GF-D8 (cell line): ENCODE measurements around the gene PAFAH1B2.
"Not testable (repeated sequence)": the region's sequence is repeated elsewhere in the genome, so short reads cannot be mapped to it uniquely, and the experiment has no call there.

ENCODE experiments used
- DNase-seq: peaks from one replicate; lab custom pipeline; 2025; lab: John Stamatoyannopoulos, UW

PAFAH1B2 gene

DNA sequence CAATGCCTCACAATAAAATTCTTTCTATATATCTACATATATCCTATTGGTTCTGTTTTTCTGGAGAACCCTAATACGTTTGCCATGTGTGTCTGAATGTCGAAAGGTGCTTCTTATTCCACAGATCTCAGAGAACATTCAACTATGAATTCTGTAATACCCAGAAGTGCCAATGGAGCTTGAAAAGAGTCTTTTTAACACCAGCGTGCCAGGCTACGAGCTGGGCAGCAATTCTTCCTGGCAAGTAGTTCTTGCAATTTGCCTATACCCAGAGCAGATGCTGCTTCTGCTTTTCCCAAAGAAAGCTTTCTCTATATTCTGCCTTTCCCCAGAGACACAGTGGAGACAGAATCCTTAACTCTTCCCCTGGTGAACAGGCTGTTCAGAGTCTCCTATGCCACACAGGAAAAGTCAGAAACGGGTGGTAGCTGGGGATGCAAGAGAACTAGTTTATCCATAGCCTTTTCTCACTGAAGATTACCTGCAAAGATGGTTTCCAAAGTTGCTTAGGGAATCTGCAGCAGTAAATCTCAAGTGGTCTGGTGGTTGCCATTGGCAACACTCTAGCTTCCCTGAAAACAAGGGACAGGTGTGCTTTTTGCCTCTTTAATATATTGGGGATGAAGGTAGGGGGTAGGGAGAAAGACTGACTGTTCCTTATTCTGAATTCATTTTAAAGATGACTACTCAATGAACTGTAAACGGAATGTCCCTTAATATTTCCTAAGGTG is 16.8 kb upstream of the PAFAH1B2 start:
- no peak for DNase-seq

DNA sequence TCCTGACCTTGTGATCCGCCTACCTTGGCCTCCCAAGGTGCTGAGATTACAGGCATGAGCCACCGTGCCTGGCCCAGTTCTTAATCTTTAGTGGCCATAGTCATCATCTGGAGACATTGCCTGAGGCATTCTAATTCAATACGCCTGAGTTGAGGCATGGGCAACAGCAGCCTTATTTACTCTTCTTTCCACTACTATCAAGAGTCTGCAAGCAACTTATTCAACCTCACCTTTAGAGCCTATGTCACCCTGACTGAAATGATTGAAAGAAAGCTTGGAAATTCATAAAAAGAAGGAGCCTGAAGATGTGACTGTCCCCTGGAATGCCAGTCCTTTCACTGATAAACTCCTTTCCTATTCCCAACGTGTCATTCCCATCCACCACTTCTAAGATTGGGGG is 15.8 kb upstream of the PAFAH1B2 start:
- DNase-seq, result no peak

DNA sequence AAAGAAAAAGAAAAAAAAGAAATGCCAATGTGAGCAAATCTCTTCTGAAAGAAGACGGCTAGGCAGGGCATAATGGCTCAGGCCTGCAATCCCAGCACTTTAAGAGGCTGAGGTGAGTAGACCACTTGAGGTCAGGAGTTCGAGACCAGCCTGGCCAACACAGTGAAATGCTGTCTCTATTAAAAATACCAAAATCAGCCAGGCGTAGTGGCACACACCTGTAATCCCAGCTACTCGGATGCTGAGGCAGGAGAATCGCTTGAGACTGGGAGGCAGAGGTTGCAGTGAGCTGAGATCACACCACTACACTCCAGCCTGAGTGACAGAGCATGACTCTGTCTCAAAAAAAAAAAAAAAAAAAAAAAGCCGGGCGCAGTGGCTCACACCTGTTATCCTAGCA is 13.7 kb upstream of the PAFAH1B2 start:
- not testable (repeated sequence) for DNase-seq

- DNase-seq, result no peak
Measured at GRCh38 chr11:117130879-117131278, 13.2 kb upstream of the PAFAH1B2 start.

- no peak for DNase-seq
Measured at GRCh38 chr11:117134431-117134830, 9.7 kb upstream of the PAFAH1B2 start.

- not testable (repeated sequence) for DNase-seq
Measured at GRCh38 chr11:117134979-117135378, 9.1 kb upstream of the PAFAH1B2 start.

DNA sequence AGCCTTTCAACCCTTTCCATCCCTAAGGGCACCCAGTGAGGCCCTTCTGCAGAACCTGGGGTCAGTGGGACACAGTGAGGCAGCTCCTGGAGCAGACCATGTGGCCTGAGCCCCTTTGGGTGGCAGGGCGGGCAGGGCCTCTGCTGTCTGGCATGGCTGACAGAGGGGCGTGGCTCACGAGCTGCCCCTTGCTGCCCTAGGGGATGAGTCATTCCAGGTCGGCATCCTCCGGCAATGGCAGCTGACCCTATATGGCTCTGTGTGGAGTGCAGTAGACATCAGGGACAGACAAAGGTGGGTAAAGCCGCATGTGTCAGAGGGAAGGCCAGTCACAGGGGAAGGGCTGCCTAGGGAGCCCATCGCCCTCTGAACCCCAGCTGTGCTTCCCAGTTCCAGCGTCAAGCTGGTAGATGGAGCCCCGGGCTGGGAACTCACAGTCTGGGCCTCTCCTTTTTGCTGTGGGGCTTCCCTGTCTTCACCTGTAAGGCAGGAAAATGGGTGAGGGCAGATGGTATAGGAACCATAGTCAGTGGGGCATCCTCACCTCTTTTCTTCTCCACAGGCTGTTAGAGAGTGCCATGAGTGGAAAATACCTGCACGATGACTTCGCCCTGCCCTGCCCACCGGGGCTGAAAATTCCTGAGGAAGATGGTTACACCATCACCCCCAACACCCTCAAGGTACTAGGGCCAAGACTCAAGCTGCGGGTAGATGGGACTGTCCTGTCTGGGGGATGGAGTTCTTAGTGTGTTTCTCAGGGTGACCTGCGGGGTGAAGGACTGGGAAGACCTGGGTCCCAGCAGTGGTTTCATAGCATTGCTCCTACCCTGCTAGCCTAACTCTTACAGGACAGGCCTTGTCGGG is 6.6 kb upstream of the PAFAH1B2 start:
- not testable (repeated sequence) for DNase-seq

DNA sequence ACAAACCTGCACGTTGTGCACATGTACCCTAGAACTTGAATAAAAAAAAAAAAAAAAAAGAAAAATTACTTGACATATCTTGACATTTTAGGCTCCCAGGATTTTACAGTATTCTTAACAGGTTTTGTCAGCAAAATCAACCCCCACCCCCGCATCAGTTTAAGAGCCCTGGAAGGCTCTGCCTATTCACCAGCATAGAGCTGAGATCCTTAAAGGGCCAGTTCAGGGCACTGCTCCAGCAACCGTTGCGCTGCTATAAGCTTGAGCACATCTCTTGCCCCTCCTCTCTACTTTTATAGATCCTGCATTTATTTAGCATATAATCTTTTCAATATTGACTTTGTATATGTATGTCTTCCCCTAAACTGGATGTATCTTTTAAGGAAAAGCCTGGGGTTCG is 697 bp upstream of the PAFAH1B2 start:
- peak; percentile 76 for DNase-seq

DNA sequence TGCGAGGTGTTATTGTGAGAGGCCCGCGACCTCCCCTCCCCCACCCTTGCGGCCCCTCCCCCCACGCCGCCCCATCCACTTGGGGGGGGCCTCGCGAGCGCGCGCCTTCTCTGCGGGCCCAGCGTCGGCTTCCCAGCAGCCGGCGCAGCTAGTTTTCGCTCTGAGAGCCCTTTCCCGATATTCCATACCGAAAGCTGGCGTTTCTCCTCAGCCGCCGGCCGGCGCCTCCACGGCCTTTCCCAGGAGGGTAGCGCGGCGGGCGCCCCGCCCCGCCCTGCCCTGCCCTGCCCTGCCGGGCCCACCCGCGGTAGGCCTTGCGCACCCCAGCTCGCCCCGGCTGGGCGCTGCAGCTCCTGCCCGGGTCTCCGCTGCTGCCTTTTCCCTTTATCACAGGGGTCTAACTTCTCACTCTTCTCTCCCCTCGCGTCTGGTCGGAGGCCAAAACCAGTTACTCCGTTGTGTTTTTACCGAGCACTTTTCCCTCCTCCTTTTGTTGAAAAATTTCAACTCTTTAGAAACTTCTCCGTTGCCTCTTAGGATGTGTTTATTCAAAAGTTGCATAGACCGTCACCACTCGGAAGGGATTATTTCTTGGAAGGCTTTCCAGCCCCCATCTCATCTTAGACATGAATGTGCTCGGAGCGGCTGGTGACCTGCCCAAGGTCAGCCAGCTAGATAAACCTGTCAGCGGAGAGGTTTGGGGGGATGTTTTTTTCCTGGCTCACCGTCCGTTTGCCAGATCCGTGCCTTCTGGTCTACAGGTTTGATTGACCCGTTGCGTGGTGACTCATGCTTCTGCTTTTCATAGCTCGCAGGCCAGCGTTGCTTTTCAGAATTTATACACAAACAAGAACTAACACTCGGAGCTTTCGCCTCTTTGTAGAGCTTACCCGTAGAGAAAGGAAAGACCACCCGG is 648 bp downstream of the PAFAH1B2 start:
- DNase-seq, result peak; percentile 84

DNA sequence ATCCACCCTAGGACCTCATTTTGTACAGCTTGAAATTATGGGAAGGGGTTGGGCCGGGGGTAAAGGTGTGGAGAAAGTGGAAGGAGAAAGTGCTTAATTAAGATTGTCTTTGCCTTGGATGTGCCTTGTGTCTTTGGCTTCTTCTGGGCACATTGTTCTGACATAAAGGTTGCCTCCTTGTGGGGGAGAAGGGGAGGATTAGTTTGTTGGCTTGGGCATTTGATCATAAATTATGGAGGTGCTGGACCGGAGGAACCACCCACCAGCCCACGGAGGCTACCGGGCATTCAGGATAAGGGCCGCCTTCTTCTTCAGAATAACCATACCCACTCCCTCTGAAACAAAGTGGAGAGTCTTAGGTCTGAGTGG is 1.3 kb downstream of the PAFAH1B2 start:
- DNase-seq, result peak; percentile 78

- no peak for DNase-seq
Measured at GRCh38 chr11:117146521-117146920, 2.4 kb downstream of the PAFAH1B2 start.

DNA sequence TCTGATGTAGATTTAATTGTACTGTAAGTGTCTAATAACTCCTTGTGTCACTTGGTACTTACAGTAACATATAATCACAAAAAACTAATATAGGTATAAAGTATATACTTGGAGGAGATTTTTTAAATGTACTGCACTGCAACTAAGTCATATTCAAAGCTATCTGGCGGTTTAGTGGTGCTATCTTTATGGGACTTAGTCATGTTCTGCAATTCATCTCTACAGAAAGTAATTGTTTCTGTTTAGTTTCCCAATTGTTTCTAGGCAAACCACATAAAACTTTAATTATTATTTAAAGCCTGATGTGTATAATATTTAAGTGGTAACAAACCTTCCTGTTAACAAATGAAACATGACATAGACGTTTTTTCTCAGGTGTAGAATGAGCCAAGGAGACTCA is 8.0 kb downstream of the PAFAH1B2 start:
- DNase-seq, result no peak

GRCh38 chr11:117154468-117154867 is 10.4 kb downstream of the PAFAH1B2 start:
- no peak for DNase-seq

DNA sequence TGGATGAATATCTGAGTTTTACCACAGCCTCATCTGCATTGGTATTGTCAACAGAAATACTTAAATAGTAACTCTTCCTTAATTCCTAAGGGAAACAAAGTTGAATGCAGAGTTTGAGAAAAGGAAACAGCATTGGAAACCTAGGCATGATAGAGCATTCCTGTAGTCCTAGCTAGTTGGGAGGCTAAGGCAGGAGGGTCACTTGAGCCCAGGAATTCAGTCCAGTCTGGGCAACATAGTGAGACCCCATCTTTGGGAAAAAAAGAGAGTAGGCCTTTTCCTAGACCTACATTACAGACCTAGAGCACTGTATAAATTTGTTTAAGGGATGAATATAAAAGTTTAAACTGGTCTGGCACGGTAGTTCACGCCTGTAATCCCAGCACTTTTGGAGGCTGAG is 13.4 kb downstream of the PAFAH1B2 start:
- DNase-seq, result no peak

- DNase-seq, result no peak
Measured at GRCh38 chr11:117159892-117160291, 15.8 kb downstream of the PAFAH1B2 start.

- no peak for DNase-seq
Measured at GRCh38 chr11:117160826-117161225, 16.7 kb downstream of the PAFAH1B2 start.

DNA sequence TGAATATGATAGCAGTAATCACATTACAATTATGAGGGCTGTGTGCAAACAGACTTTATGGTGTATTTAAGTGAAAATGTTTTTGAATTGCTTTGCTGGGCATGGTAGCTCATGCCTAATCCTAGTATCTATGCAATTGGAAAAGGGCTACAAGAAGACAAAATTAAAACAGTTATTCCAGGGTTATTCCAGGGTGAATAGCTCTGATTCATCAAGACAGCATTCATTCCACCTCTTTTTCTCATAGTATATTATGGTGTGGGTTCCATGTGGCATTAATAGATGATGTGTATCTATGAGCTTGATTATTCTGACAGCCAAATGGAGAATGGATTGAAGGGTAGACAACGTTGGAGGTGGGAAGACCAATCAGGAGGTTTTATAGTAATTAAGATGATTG is 22.4 kb downstream of the PAFAH1B2 start:
- no peak for DNase-seq

DNA sequence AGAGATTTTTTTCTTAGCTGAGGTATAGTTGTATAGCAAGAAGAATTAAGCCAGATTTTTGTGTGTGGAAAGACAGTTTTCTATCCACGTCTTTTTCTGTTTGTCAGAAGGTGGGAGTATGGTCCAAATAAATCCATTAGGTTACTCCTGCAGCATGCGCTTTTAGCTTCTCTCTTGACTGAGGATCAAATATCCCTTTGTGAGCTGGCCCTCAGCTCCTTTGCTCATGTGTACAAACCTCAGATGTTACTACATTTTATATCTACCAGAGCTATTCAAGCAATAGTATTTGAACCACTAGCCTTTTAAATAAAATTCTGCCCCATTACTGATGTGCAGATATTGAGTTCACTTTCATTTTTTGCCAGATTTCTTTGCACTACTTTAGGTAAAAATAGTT is 25.6 kb downstream of the PAFAH1B2 start:
- DNase-seq, result no peak

DNA sequence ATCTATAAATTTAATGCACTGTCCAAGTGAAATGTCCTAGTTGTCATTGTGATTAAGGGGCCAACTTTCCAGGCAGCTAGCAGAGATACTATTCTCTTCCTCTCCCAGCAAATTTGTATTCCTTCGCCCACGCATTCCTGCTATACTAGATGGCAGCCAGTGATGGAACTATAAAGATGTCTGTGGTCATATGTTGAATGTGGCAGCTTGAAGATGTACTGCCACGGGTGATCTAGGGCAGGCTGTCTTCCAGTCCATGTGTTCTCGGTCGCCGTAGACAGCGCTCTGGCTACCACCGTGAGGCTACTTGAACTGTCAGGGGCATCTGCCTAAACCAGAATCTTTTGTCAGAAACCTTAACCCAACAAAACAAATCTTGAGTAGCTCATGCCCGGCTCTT is 26.1 kb downstream of the PAFAH1B2 start:
- no peak for DNase-seq

- no peak for DNase-seq
Measured at GRCh38 chr11:117171007-117171403, 26.9 kb downstream of the PAFAH1B2 start.

DNA sequence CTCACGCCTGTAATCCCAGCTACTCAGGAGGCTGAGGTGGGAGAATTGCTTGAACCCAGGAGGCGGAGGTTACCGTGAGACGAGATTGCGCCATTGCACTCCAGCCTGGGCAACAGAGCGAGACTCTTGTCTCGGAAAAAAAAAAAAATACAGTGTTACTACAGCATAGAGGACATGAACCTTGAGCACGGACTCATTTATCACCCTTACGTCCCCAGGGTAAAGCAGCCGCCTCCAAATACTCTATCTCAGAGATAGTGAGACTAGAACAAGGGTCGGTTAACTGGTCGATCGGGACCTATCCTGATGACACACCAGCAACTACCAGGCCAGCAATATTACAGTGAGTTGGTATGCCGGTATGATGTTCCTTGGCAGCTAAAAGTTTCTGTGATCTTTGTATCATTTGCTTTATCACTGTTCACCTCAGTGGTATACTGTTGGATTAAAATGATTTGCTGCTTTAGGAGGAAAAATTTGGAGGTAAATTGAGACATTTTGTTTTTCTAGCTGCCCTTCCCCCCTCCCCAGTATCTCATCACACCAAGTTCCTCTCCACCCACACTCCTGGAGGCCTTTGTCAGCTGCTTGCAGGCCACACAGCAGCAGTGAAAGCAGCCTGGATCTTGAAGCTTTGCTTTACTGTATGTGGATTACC is 27.4 kb downstream of the PAFAH1B2 start:
- no peak for DNase-seq
